Measurements from ENCODE around the gene TMEM127.

GRCh38 chr2:96240341-96241038, 25.3 kb downstream of the TMEM127 start:
- TF ChIP-seq CTCF (IDR thresholded peaks at IDR 0.05; ENCODE audit: poor library complexity), result no peak
- TF ChIP-seq EZH2phosphoT487 (IDR thresholded peaks at IDR 0.05; ENCODE audit: low read depth, severe bottlenecking, unreplicated experiment), result no peak
- TF ChIP-seq EZH2 (IDR thresholded peaks at IDR 0.05; ENCODE audit: borderline replicate concordance), result no peak

Data from hepatocyte (in vitro differentiated cells).